Omental fat pad (tissue), 4 donors: Measurements from ENCODE around the gene ACTL10. TPM values are rescaled to one million over a fixed set of nuclear protein-coding genes. Genes with fewer than 3 reads are reported as not detected.

Source experiments
- ATAC-seq: fragments of 150-250 bp; one replicate; pipeline ENCODE4 v1.9.1; 2016; ENCODE audit warnings: mild to moderate bottlenecking, moderate library complexity; ENCODE audit not compliant: low FRiP score
- DNase-seq: peaks from one replicate; pipeline ENCODE4 v3.0.0-alpha.2; 2019; ENCODE audit warnings: low spot score
- CTCF ChIP-seq, 3 donors: fragments of 450-650 bp; IDR thresholded peaks; one replicate each; pipeline ENCODE4 v1.5.1; 2016 to 2017; ENCODE audit warnings: antibody characterized with exemption in 3 of 3, mild to moderate bottlenecking in 3 of 3, moderate library complexity in 2 of 3
- total RNA-seq, 4 donors: library from RNA; depleted of rRNA; stranded (reverse); fragments of >200 nt; gene quantifications; one replicate each; pipeline ENCODE4 v1.1.0, GENCODE V29; 2016

The ACTL10 gene
- total RNA-seq, 4 donors from 2014 or later: 1.1 to 2.4 (median 1.8) TPM

DNA sequence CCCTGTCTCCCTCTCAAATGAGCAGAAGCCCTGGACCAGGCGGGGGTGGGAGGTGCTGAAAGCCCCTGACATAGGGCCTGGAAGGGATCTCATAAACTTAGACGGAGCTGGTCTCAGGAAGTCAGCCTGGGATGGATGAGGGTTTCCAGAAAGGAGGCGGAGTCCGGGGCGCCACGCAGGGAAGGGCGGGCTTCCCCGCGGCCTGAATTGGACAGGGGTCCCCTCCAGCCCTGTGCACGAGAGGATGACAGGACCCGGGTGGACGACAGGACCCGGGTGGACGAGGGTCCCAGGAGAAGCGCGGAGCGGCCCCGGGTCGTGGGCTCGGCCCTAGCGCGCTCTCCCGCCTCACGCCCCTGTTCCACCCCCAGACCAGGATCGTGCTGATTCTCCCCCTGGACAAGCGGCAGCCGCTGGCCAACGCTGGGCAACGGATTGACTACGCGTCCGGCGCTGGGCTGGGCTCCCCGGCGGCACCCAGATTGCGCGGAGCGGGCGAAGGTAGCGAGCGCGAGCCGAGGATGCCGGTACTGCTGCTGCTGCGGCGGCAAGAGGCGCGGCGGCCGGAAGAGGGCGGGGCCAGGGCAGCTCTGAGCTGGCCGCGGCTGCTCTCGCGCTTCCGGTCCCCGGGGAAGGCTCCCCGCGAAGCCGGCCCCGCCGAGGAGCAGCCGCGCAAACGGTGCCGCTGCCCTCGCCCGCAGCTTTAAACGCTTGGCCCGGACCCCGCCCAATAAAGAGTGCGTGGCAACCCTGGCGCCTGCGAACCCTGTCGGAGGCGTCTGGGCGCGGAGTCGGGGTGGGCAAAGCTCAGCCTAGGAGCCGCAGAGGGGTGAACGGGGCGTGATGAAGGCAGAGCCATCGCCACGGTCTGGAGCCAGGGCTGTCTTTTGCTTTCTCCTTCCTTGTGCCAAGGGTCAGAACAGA is 3.3 kb upstream of the ACTL10 start:
- DNase-seq (peak; percentile 45), ATAC-seq (peak; percentile 43)

DNA sequence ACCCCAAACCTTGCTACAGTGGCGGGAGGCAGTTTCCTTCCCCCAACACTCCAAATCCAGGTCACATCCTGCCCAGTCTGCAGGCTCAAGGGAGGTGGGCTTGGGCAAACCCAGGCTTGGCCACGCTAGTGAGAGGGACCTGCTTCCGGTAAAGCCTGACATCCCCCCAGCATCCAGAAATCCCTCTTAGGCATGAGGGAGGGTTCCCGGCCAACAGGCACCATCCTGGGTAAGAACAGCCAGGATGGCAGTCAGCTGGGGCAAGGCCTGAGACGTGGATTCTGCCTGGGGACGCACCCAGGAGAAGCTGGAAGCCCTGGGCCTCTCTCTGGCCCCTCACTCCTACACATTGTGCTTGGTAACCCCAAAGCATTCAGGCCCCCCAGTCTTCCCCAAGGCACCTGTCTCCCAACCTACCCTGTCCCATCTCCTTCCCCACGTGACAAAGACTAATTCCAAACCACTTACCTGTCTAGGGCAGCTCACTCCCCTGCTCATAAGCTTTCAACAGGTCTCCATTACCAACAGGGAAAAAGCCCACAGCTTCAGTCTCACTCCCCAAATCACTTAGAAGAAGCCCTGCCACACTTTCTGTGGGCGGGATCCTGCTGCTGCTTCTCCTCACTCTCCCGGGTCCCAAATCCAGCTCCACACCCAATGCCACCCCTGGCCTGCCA is 2.5 kb upstream of the ACTL10 start:
- no peak for TF ChIP-seq CTCF (IDR thresholded peaks at IDR 0.05)
- ATAC-seq: no peak
- no peak for DNase-seq

More for the DNA sequence above, 3.3 kb upstream of the ACTL10 start:
- no peak for TF ChIP-seq CTCF (IDR thresholded peaks at IDR 0.05)

GRCh38 chr20:33664762-33665144 is 2.0 kb upstream of the ACTL10 start:
- no peak for DNase-seq
- TF ChIP-seq CTCF (IDR thresholded peaks at IDR 0.05): no peak
- no peak for ATAC-seq

- TF ChIP-seq CTCF (IDR thresholded peaks at IDR 0.05): no peak
- DNase-seq (no peak), ATAC-seq (peak; percentile 4)
Measured at GRCh38 chr20:33667245-33667675, 517 bp downstream of the ACTL10 start.

- peak; percentile 54 for ATAC-seq
- peak in 1 of 3 donors; percentile 90 for TF ChIP-seq CTCF (IDR thresholded peaks at IDR 0.05)
- no peak for DNase-seq
Measured at GRCh38 chr20:33667676-33668465, 1.1 kb downstream of the ACTL10 start.

- no peak for TF ChIP-seq CTCF (IDR thresholded peaks at IDR 0.05)
- ATAC-seq (no peak), DNase-seq (no peak)
Measured at GRCh38 chr20:33668466-33669155, 1.9 kb downstream of the ACTL10 start.
